Upper lobe of left lung (tissue), 4 donors: ENCODE measurements around the gene EFNB2.

ENCODE experiments used
- CTCF ChIP-seq, 6 experiments: fragments of 450-650 bp in 4 of 6; fragments of 200-600 bp in 2 of 6; sonication (generic) in 2 of 6; IDR thresholded peaks; one replicate each; pipeline ENCODE4 v1.5.1; 2016 to 2019; ENCODE audit warnings: antibody characterized with exemption in 6 of 6
- EP300 ChIP-seq, 4 donors: sonication (generic); formaldehyde crosslinking; IDR thresholded peaks; one replicate each; pipeline ENCODE4 v1.5.1; 2017; ENCODE audit warnings: antibody characterized with exemption in 4 of 4, control low read depth in 2 of 4
- POLR2AphosphoS5 ChIP-seq, 2 donors: sonication (generic); formaldehyde crosslinking; IDR thresholded peaks; one replicate each; pipeline ENCODE4 v1.5.1; 2017; ENCODE audit warnings: antibody characterized with exemption in 2 of 2

DNA sequence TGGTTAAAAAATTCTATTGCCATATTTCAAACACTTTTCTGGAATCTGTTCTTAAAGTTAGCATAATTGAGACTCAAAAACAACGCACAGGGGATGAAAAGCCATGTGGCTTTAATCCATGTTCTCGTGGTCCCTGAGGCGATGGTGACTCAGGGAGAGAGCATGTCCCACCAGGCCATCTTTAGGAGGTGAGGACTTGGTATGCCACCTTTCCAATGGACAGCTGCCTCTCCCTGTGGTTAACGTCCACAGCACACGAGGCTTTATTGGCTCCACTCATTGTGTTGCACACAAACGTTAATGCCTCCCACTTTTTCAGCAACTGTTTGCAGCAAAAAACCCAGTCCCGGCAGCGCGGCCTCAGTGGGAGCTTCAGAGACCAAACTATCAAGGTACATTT is 51.4 kb downstream of the EFNB2 start:
- no peak for TF ChIP-seq CTCF (IDR thresholded peaks at IDR 0.05)
- TF ChIP-seq POLR2AphosphoS5 (IDR thresholded peaks at IDR 0.05): no peak
- no peak for TF ChIP-seq EP300 (IDR thresholded peaks at IDR 0.05)
